ENCODE measurements around the gene LGR5. TPM values are rescaled to one million over a fixed set of nuclear protein-coding genes. Genes with fewer than 3 reads are reported as not detected.
"Not testable (repeated sequence)": the region's sequence is repeated elsewhere in the genome, so short reads cannot be mapped to it uniquely, and the experiment has no call there.

Gene LGR5
- total RNA-seq, 1 experiment from 2014 or later = 0.04 TPM

DNA sequence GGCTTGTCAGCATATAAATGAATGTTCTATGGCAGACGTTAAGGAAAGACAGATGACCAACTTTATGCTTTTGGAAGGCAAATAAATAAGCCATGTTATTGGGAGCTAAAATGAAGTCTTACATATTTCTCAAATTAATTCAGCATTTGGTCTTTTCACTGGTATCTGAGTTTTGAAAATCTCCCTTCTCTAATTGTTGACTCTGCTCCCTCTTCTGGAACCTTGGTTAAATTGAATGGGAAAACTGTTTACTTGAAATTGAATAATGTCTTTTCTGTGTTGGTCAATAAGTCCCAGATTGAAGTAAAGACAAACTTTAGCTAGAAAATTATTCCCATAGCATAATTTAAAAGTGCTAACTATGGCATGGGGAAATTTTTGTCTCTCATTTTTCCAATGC, 38.7 kb downstream of the LGR5 start:
- Histone ChIP-seq H3K79me2 (ENCODE audit: low read length) (no peaks in the 10 kb centered on the region), H3K27me3 (ENCODE audit: low read length) (peaks cover 5% of the 10 kb centered on the region; the same call in 1 of the 2 replicates), H3K4me1 (ENCODE audit: insufficient read depth, low read length) (no peaks in the 10 kb centered on the region), H3K27ac (ENCODE audit: low read length) (no peak overlapping the region), H3K4me3 (ENCODE audit: low read length) (no peak overlapping the region), H3K9me2 (replicated peaks; ENCODE audit: low read length) (no peaks in the 10 kb centered on the region), H3K36me3 (ENCODE audit: low read depth, low read length) (no peaks in the 10 kb centered on the region), H3K4me2 (ENCODE audit: low read length) (no peak overlapping the region), H4K20me1 (ENCODE audit: low read length) (no peaks in the 10 kb centered on the region), H3F3A (ENCODE audit: low read length, unreplicated experiment) (no peaks in the 10 kb centered on the region), H3K9me3 (ENCODE audit: low read length) (no peaks in the 10 kb centered on the region), H3K9ac (ENCODE audit: low read length) (no peak overlapping the region), H2AFZ (ENCODE audit: low read length) (no peak overlapping the region)
- no peak for ATAC-seq
- POLR2A ChIA-PET (ENCODE audit: unreplicated experiment) = no interaction called here
- TF ChIP-seq, protein P1, sequence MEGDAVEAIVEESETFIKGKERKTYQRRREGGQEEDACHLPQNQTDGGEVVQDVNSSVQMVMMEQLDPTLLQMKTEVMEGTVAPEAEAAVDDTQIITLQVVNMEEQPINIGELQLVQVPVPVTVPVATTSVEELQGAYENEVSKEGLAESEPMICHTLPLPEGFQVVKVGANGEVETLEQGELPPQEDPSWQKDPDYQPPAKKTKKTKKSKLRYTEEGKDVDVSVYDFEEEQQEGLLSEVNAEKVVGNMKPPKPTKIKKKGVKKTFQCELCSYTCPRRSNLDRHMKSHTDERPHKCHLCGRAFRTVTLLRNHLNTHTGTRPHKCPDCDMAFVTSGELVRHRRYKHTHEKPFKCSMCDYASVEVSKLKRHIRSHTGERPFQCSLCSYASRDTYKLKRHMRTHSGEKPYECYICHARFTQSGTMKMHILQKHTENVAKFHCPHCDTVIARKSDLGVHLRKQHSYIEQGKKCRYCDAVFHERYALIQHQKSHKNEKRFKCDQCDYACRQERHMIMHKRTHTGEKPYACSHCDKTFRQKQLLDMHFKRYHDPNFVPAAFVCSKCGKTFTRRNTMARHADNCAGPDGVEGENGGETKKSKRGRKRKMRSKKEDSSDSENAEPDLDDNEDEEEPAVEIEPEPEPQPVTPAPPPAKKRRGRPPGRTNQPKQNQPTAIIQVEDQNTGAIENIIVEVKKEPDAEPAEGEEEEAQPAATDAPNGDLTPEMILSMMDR (conservative IDR thresholded peaks at IDR 0.05; ENCODE audit: low read depth, low read length) = peak; percentile 26; the same call in 1 of the 2 replicates
- TF ChIP-seq EZH2phosphoT487 (IDR thresholded peaks at IDR 0.05; ENCODE audit: borderline replicate concordance, low read length) (no peak), EZH2 (IDR thresholded peaks at IDR 0.05; ENCODE audit: low read length, unreplicated experiment) (no peak)
- CTCF ChIA-PET = no interaction called here
- DNase-seq = no peak
- intact Hi-C loops (cut with micrococcal nuclease) = loop anchor here (10.0 kb wide), 1 partner anchor 63 kb away; no protein-coding TSS in a partner anchor
- BruUV-seq (replicated peaks) = no TSS peak

DNA sequence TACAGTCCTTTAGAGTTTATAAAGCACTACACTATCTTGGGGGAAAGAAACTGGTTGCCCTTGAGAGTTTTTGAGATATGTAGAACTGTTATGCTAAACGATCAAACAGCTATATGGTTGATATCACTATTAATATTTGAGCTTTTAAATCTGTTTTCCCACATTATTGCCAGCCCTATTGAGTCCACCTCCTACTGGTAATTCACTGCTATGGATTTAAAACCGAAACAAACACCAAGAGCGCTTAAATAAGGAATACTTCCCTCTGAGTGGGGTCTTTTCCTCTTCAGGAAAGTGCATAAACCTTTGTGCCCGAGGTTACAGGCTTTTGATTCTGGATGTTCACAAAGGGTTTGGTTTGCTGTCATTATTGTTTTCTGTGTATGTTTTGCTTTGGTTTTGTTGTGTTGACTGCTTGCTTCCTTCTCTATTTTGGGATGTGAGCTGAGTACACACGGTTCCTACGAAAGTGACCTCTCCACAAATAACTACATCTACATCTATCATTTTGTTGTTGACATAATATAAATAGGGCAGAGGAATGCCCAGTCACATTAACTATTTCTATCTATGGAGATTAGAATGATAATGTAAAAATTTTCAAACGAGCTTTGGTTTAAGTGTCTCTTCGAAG, 44.8 kb downstream of the LGR5 start:
- Histone ChIP-seq H3K9me3 (ENCODE audit: low read length) (no peaks in the 10 kb centered on the region), H3F3A (ENCODE audit: low read length, unreplicated experiment) (no peaks in the 10 kb centered on the region), H3K4me3 (ENCODE audit: low read length) (peak overlapping the region; percentile 21; the same call in 1 of the 2 replicates), H3K36me3 (ENCODE audit: low read depth, low read length) (no peaks in the 10 kb centered on the region), H3K4me2 (ENCODE audit: low read length) (peak overlapping the region; percentile 22; the same call in 1 of the 2 replicates), H3K27me3 (ENCODE audit: low read length) (0 out of 2 replicates have a peak, but pooled peaks cover 3% of the 10 kb centered on the region), H3K9me2 (replicated peaks; ENCODE audit: low read length) (no peaks in the 10 kb centered on the region), H2AFZ (ENCODE audit: low read length) (peak overlapping the region; percentile 35; the same call in 1 of the 2 replicates), H4K20me1 (ENCODE audit: low read length) (no peaks in the 10 kb centered on the region), H3K27ac (ENCODE audit: low read length) (no peak overlapping the region), H3K79me2 (ENCODE audit: low read length) (no peaks in the 10 kb centered on the region), H3K9ac (ENCODE audit: low read length) (no peak overlapping the region), H3K4me1 (ENCODE audit: insufficient read depth, low read length) (no peaks in the 10 kb centered on the region)
- DNase-seq (no peak), ATAC-seq (no peak)
- CTCF ChIA-PET = no interaction called here
- TF ChIP-seq EZH2 (IDR thresholded peaks at IDR 0.05; ENCODE audit: low read length, unreplicated experiment) (no peak), EZH2phosphoT487 (IDR thresholded peaks at IDR 0.05; ENCODE audit: borderline replicate concordance, low read length) (no peak)
- TF ChIP-seq, protein P1 (conservative IDR thresholded peaks at IDR 0.05; ENCODE audit: low read depth, low read length) = no peak
- POLR2A ChIA-PET (ENCODE audit: unreplicated experiment) = no interaction called here
- intact Hi-C loops (cut with micrococcal nuclease) = no loop called here
- BruUV-seq (replicated peaks) = no TSS peak

DNA sequence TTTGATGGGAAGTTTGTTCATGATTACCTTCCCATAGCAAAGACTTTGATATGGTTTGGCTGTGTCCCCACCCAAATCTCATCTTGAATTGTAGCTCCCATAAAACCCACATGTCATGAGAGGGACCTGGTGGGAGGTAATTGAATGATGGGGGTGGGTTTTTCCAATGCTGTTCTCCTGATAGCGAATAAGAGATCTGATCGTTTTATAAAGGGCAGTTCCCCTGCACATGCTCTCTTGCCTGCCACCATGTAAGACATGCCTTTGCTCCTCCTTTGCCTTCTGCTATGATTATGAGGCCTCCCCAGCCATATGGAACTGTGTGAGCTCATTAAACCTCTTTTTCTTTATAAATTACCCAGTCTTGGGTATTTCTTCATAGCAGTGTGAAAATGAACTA, 51.2 kb downstream of the LGR5 start:
- DNase-seq; POLR2A ChIA-PET (ENCODE audit: unreplicated experiment); H4K20me1 ChIP-seq (ENCODE audit: low read length); H3K9me3 ChIP-seq (ENCODE audit: low read length); BruUV-seq (replicated peaks); H2AFZ ChIP-seq (ENCODE audit: low read length); H3K27ac ChIP-seq (ENCODE audit: low read length); H3K36me3 ChIP-seq (ENCODE audit: low read depth, low read length); intact Hi-C loops (cut with micrococcal nuclease); H3K4me3 ChIP-seq (ENCODE audit: low read length); H3K27me3 ChIP-seq (ENCODE audit: low read length); H3K4me2 ChIP-seq (ENCODE audit: low read length); H3K4me1 ChIP-seq (ENCODE audit: insufficient read depth, low read length); H3K79me2 ChIP-seq (ENCODE audit: low read length); H3F3A ChIP-seq (ENCODE audit: low read length, unreplicated experiment); H3K9ac ChIP-seq (ENCODE audit: low read length); H3K9me2 ChIP-seq (replicated peaks; ENCODE audit: low read length); CTCF ChIA-PET; ATAC-seq: not testable (repeated sequence)

Data from PC-3 (cell line).